GM23338 (cell line): ENCODE data around the gene UBE2I. TPM values are rescaled to one million over a fixed set of nuclear protein-coding genes. Genes with fewer than 3 reads are reported as not detected.

Experiments used
- ATAC-seq: fragments of 200-7000 bp; cut with Tn5 transposase; 3 replicates; pipeline ENCODE4 v1.9.1; 2020
- DNase-seq: peaks from one replicate; pipeline ENCODE4 v3.0.0-alpha.2; 2015; ENCODE audit warnings: low spot score
- H2AFZ ChIP-seq: fragments of 200-600 bp; sonication (generic); 2 replicates; pipeline ENCODE4 v1.8.0; 2016; ENCODE audit warnings: antibody characterized with exemption, mild to moderate bottlenecking, moderate library complexity
- H3F3A ChIP-seq: fragments of 200-600 bp; sonication (generic); replicated peaks from 2 replicates; pipeline ENCODE4 v1.8.0; 2017; ENCODE audit warnings: antibody characterized with exemption, mixed run types, low read depth
- H3K27ac ChIP-seq: fragments of 200-600 bp; sonication (generic); 2 replicates; pipeline ENCODE4 v1.6.1; 2016; ENCODE audit warnings: low read depth
- H3K27me3 ChIP-seq: fragments of 200-600 bp; sonication (generic); 2 replicates; pipeline ENCODE4 v1.8.0; 2016; ENCODE audit warnings: mild to moderate bottlenecking, mixed run types, moderate library complexity; ENCODE audit not compliant: insufficient read depth
- H3K36me3 ChIP-seq: fragments of 200-600 bp; sonication (generic); 2 replicates; pipeline ENCODE4 v1.8.0; 2016; ENCODE audit warnings: mild to moderate bottlenecking; ENCODE audit not compliant: insufficient read depth
- H3K4me1 ChIP-seq: fragments of 200-600 bp; sonication (generic); 2 replicates; pipeline ENCODE4 v1.8.0; 2016; ENCODE audit warnings: mild to moderate bottlenecking, moderate library complexity; ENCODE audit not compliant: insufficient read depth
- H3K4me2 ChIP-seq: fragments of 200-600 bp; sonication (generic); 2 replicates; pipeline ENCODE4 v1.7.1; 2017; ENCODE audit warnings: mixed run types
- H3K4me3 ChIP-seq: fragments of 200-600 bp; sonication (generic); 2 replicates; pipeline ENCODE4 v1.6.1; 2016; ENCODE audit warnings: mixed run types
- H3K79me2 ChIP-seq: fragments of 200-600 bp; sonication (generic); replicated peaks from 2 replicates; pipeline ENCODE4 v1.8.0; 2017; ENCODE audit warnings: mild to moderate bottlenecking; ENCODE audit not compliant: insufficient read depth
- H3K9me2 ChIP-seq: fragments of 200-600 bp; sonication (generic); 2 replicates; pipeline ENCODE4 v1.8.0; 2017; ENCODE audit not compliant: insufficient read depth
- H4K20me1 ChIP-seq: fragments of 200-600 bp; sonication (generic); replicated peaks from 2 replicates; pipeline ENCODE4 v1.8.0; 2017; ENCODE audit warnings: mild to moderate bottlenecking; ENCODE audit not compliant: insufficient read depth
- H3K27ac Mint-ChIP-seq: 2 replicates; pipeline ENCODE4 v1.8.0; 2020; ENCODE audit warnings: inconsistent platforms, mild to moderate bottlenecking, moderate library complexity, mixed read lengths
- H3K27me3 Mint-ChIP-seq: 3 replicates; pipeline ENCODE4 v1.8.0; 2022; ENCODE audit warnings: low read depth, mild to moderate bottlenecking, moderate library complexity, mixed read lengths, inconsistent platforms; ENCODE audit not compliant: insufficient read depth, poor library complexity
- H3K36me3 Mint-ChIP-seq: 3 replicates; pipeline ENCODE4 v1.8.0; 2021; ENCODE audit warnings: low read depth, mild to moderate bottlenecking, inconsistent platforms, moderate library complexity, mixed read lengths
- H3K4me1 Mint-ChIP-seq: 3 replicates; pipeline ENCODE4 v1.8.0; 2020; ENCODE audit warnings: mild to moderate bottlenecking, inconsistent platforms, mixed read lengths
- H3K4me3 Mint-ChIP-seq: 3 replicates; pipeline ENCODE4 v1.8.0; 2021; ENCODE audit warnings: moderate library complexity, mild to moderate bottlenecking, inconsistent platforms, mixed read lengths
- H3K9me3 Mint-ChIP-seq: 3 replicates; pipeline ENCODE4 v1.8.0; 2020; ENCODE audit warnings: moderate library complexity, mild to moderate bottlenecking, inconsistent platforms, mixed read lengths
- CTCF ChIP-seq, 2 experiments: fragments of 200-600 bp in 1 of 2; sonication (generic) in 1 of 2; conservative IDR thresholded peaks; 2 replicates each; pipeline versions ENCODE4 v1.5.1 to v1.6.1; 2016 to 2017; ENCODE audit warnings: antibody characterized with exemption in 2 of 2, low read depth in 2 of 2, mild to moderate bottlenecking in 2 of 2, moderate library complexity in 1 of 2
- ETS1 ChIP-seq: IDR thresholded peaks from 2 replicates; pipeline ENCODE4 v1.6.1; 2016; ENCODE audit warnings: antibody characterized with exemption
- ZNF331 ChIP-seq: fragments of 250-450 bp; sonication (Bioruptor Pico); IDR thresholded peaks from 2 replicates; pipeline ENCODE4 v1.5.0; 2020; ENCODE audit warnings: low read depth, mild to moderate bottlenecking, moderate library complexity
- polyA plus RNA-seq: library from polyadenylated mRNA; unstranded; fragments of >200 nt; fragmentation: Nextera tagmentation; extraction: Ambion mirVana; gene quantifications from 2 replicates; pipeline ENCODE4 v1.2.1, GENCODE V29; 2016
- total RNA-seq: library from RNA; depleted of rRNA; stranded (reverse); fragments of >200 nt; shearing (Covaris generic); gene quantifications from 2 replicates; pipeline ENCODE4 v1.2.3, GENCODE V29; 2014

The UBE2I gene
- total and polyA plus RNA-seq, 2 experiments from 2014 or later: 116 to 220 TPM

GRCh38 chr16:1345651-1346421, 36.4 kb downstream of the UBE2I start:
- Histone ChIP-seq H3K4me3 (no peak overlapping the region), H3K4me2 (no peak overlapping the region), H3K27me3 (no peaks in the 10 kb centered on the region), H4K20me1 (peaks cover 4% of the 10 kb centered on the region; the same call in 1 of the 2 replicates), H3K4me1 (no peaks in the 10 kb centered on the region; the same call in 1 of the 2 replicates), H2AFZ (no peak overlapping the region), H3F3A (no peaks in the 10 kb centered on the region), H3K27ac (no peak overlapping the region), H3K9me2 (no peaks in the 10 kb centered on the region), H3K79me2 (no peaks in the 10 kb centered on the region), H3K36me3 (no peaks in the 10 kb centered on the region; the same call in 1 of the 2 replicates)
- no peak overlapping the region for H3K27ac Mint-ChIP-seq
- no peak for TF ChIP-seq ETS1
- no peak for TF ChIP-seq ZNF331 (CRISPR knock-in tag)
- H3K9me3 Mint-ChIP-seq: no peaks in the 10 kb centered on the region; the same call in 2 of the 3 replicates
- peaks cover 9% of the 10 kb centered on the region; the same call in 2 of the 3 replicates for H3K4me1 Mint-ChIP-seq
- H3K27me3 Mint-ChIP-seq: peaks cover 24% of the 10 kb centered on the region
- DNase-seq (no peak), ATAC-seq (no peak)
- no peak overlapping the region for H3K4me3 Mint-ChIP-seq
- peaks cover 4% of the 10 kb centered on the region; the same call in 1 of the 3 replicates for H3K36me3 Mint-ChIP-seq

- H3K27me3 Mint-ChIP-seq: peaks cover 27% of the 10 kb centered on the region
- Histone ChIP-seq H3K27me3 (no peaks in the 10 kb centered on the region), H3K9me2 (no peaks in the 10 kb centered on the region), H3K36me3 (no peaks in the 10 kb centered on the region; the same call in 1 of the 2 replicates), H3K27ac (no peak overlapping the region), H3K4me2 (no peak overlapping the region), H2AFZ (no peak overlapping the region), H4K20me1 (peaks cover 4% of the 10 kb centered on the region; the same call in 1 of the 2 replicates), H3K4me3 (no peak overlapping the region), H3F3A (no peaks in the 10 kb centered on the region), H3K79me2 (0 out of 2 replicates have a peak, but pooled peaks cover 4% of the 10 kb centered on the region), H3K4me1 (no peaks in the 10 kb centered on the region; the same call in 1 of the 2 replicates)
- H3K4me1 Mint-ChIP-seq: peaks cover 9% of the 10 kb centered on the region; the same call in 2 of the 3 replicates
- H3K9me3 Mint-ChIP-seq: no peaks in the 10 kb centered on the region; the same call in 2 of the 3 replicates
- peak in 1 of 2 experiments; percentile 47; a peak in 2 of 4 replicates for TF ChIP-seq CTCF (conservative IDR thresholded peaks at IDR 0.05; ENCODE audit: low read depth in 2 of 2)
- no peak for TF ChIP-seq ETS1
- no peak overlapping the region for H3K27ac Mint-ChIP-seq
- DNase-seq (no peak), ATAC-seq (no peak)
- H3K36me3 Mint-ChIP-seq: peaks cover 4% of the 10 kb centered on the region; the same call in 1 of the 3 replicates
- H3K4me3 Mint-ChIP-seq: no peak overlapping the region
These were observed 37.2 kb downstream of the UBE2I start for GRCh38 chr16:1346422-1347285.
